GM12892 (cell line): ENCODE results near the gene ADM5.

ENCODE experiments used
- POLR2A ChIP-seq: IDR thresholded peaks from 2 replicates; pipeline ENCODE4 v1.6.1; 2011; ENCODE audit warnings: low read depth, low read length, control low read depth
- TAF1 ChIP-seq: IDR thresholded peaks from 2 replicates; pipeline ENCODE4 v1.6.1; 2011; ENCODE audit warnings: low read depth, mild to moderate bottlenecking, control low read depth, low read length, borderline replicate concordance

DNA sequence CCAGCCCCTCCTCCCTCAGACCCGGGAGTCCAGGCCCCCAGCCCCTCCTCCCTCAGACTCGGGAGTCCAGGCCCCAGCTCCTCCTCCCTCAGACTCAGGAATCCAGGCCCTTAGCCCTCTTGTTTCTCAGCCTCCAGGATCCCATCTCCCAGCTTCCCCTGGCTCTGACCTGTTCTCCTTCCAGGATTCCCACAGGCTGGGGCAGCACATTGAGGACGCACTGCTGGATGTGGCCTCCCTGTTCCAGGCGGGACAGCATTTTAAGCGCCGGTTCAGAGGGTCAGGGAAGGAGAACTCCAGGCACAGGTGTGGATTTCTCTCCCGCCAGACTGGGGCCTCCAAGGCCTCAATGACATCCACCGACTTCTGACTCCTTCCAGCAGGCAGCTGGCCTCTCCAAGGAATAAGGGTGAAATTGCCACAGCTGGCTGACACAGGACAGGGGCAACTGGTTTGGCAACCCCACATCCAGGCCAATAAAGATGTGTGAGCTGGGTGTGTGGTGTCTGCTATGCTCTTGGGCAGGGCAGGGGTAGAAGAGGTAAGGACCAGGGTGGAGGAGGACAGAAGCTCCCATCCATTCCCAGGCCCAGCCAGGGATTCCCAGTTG lies 23.9 kb downstream of the ADM5 start:
- TF ChIP-seq POLR2A (no peak), TAF1 (no peak)
